Memory B cell (primary cell): ENCODE results near the gene VAV1.
"Not testable (repeated sequence)": the region's sequence is repeated elsewhere in the genome, so short reads cannot be mapped to it uniquely, and the experiment has no call there.

ENCODE experiments used
- ATAC-seq: fragments of 150-1000 bp; cut with Tn5 transposase; 2 replicates; pipeline ENCODE4 v1.10.0; 2021; ENCODE audit warnings: low read depth, mild to moderate bottlenecking, moderate library complexity
- DNase-seq, 2 donors: peaks; one replicate each; pipeline ENCODE4 v3.0.0; 2022; ENCODE audit warnings: low spot score in 2 of 2
- H3K27ac Mint-ChIP-seq: one replicate; pipeline ENCODE4 v1.8.0; 2022; ENCODE audit warnings: mild to moderate bottlenecking, moderate library complexity, mixed read lengths
- H3K27me3 Mint-ChIP-seq: one replicate; pipeline ENCODE4 v1.8.0; 2022; ENCODE audit warnings: mixed read lengths
- H3K36me3 Mint-ChIP-seq: one replicate; pipeline ENCODE4 v1.8.0; 2022; ENCODE audit warnings: mild to moderate bottlenecking, mixed read lengths
- H3K4me1 Mint-ChIP-seq: one replicate; pipeline ENCODE4 v1.8.0; 2022; ENCODE audit warnings: mixed read lengths
- H3K4me3 Mint-ChIP-seq: one replicate; pipeline ENCODE4 v1.8.0; 2022; ENCODE audit warnings: mild to moderate bottlenecking, moderate library complexity, mixed read lengths
- H3K9me3 Mint-ChIP-seq: one replicate; pipeline ENCODE4 v1.8.0; 2022; ENCODE audit warnings: mixed read lengths

The VAV1 gene

GRCh38 chr19:6743066-6743465 lies 29.4 kb upstream of the VAV1 start:
- H3K4me1 Mint-ChIP-seq = peaks cover 22% of the 10 kb centered on the region

GRCh38 chr19:6743714-6744380 lies 28.7 kb upstream of the VAV1 start:
- Mint-ChIP-seq H3K27me3 (no peaks in the 10 kb centered on the region), H3K27ac (no peak overlapping the region), H3K36me3 (peaks cover 8% of the 10 kb centered on the region), H3K4me3 (no peak overlapping the region), H3K4me1 (peaks cover 14% of the 10 kb centered on the region), H3K9me3 (no peaks in the 10 kb centered on the region)
- no peak for DNase-seq
- no peak for ATAC-seq

More at GRCh38 chr19:6743066-6743465, 29.4 kb upstream of the VAV1 start:
- no peak for DNase-seq
- H3K9me3 Mint-ChIP-seq = no peaks in the 10 kb centered on the region
- H3K27ac Mint-ChIP-seq = no peak overlapping the region
- no peak overlapping the region for H3K4me3 Mint-ChIP-seq
- H3K27me3 Mint-ChIP-seq = no peaks in the 10 kb centered on the region
- no peak for ATAC-seq
- peaks cover 6% of the 10 kb centered on the region for H3K36me3 Mint-ChIP-seq

DNA sequence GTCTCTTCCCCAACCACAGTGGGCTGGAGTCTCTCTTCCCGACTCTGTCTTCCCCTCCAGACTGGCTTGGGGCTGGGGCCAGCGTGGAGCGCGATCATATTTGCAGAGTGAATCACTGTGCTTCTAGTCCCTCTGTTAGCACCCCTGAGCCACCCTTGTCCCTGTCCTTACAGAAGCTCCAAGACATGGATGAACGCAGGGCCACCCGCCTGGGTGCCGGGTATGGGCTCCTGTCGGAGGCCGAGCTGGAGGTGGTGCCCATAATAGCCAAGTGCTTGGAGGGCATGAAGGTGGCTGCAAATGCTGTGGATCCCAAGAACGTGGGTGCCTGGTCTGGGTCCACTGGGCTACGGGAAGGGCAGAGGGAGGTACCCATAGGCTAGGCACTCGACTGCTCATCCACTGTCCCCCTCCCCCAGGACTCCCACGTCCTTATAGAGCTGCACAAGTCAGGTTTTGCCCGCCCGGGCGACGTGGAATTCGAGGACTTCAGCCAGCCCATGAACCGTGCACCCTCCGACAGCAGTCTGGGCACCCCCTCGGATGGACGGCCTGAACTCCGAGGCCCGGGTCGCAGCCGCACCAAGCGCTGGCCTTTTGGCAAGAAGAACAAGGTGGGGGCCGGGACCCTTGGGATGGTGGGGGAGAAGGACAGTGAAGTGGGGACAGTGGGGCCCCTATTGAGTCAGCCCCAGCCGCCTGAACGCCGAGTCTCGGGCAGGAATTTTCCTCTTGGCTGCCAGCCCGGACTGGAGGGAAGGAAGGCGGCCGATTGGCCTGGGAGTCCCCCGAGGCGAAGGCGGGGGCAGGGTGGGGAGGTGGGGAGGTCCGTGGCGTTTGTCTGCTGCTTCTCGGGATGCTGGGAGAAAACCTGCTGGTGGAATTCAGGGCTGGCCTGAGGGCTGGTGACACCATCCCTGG lies 27.9 kb upstream of the VAV1 start:
- no peaks in the 10 kb centered on the region for H3K27me3 Mint-ChIP-seq
- DNase-seq (no peak), ATAC-seq (no peak)
- H3K27ac Mint-ChIP-seq = no peak overlapping the region
- H3K36me3 Mint-ChIP-seq = peaks cover 9% of the 10 kb centered on the region
- H3K4me1 Mint-ChIP-seq = peaks cover 8% of the 10 kb centered on the region
- H3K9me3 Mint-ChIP-seq = no peaks in the 10 kb centered on the region
- H3K4me3 Mint-ChIP-seq = no peak overlapping the region

GRCh38 chr19:6745965-6746364 lies 26.5 kb upstream of the VAV1 start:
- Mint-ChIP-seq H3K4me3 (no peak overlapping the region), H3K27ac (no peak overlapping the region), H3K36me3 (peaks cover 12% of the 10 kb centered on the region), H3K9me3 (no peaks in the 10 kb centered on the region), H3K4me1 (peaks cover 6% of the 10 kb centered on the region), H3K27me3 (no peaks in the 10 kb centered on the region)
- no peak for DNase-seq
- ATAC-seq = no peak

DNA sequence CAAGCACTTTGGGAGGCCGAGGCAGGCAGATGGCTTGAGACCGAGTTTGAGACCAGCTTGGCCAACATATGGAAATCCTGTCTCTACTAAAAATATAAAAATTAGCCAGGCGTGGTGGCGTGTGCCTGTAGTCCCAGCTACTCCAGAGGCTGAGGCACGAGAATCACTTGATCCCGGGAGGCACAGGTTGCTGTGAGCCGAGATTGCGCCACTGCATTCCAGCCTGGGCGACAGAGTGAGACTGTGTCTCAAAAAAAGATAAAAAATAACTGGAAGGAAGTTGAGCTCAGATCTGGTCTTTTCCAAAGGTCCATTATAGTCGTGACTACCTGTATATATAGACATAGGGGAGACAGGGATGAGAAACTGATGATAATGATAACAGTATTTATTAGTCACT lies 24.0 kb upstream of the VAV1 start:
- H3K27me3 Mint-ChIP-seq, H3K4me1 Mint-ChIP-seq, DNase-seq, H3K9me3 Mint-ChIP-seq, ATAC-seq, H3K27ac Mint-ChIP-seq, H3K4me3 Mint-ChIP-seq: not testable (repeated sequence)
- H3K36me3 Mint-ChIP-seq = peaks cover 12% of the 10 kb centered on the region

GRCh38 chr19:6750062-6750461 lies 22.4 kb upstream of the VAV1 start:
- H3K9me3 Mint-ChIP-seq = no peaks in the 10 kb centered on the region
- ATAC-seq = no peak
- H3K4me1 Mint-ChIP-seq = peaks cover 17% of the 10 kb centered on the region
- H3K27ac Mint-ChIP-seq = no peak overlapping the region
- no peaks in the 10 kb centered on the region for H3K27me3 Mint-ChIP-seq
- DNase-seq = no peak
- H3K4me3 Mint-ChIP-seq = no peak overlapping the region
- H3K36me3 Mint-ChIP-seq = peaks cover 16% of the 10 kb centered on the region

DNA sequence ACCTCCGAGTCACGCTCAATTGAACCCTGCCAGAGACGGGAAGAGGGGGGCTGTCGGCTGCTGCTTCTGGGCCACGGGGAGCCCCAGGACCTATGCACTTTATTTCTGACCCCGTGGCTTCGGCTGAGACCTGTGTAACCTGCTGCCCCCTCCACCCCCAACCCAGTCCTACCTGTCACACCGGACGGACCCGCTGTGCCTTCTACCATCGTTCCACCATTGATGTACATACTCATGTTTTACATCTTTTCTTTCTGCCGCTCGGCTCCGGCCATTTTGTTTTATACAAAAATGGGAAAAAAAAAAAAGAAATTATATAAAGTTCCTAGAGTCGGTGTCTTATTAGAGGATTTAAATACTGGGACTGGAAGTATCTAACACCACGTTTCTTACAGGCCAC lies 21.3 kb upstream of the VAV1 start:
- Mint-ChIP-seq H3K9me3 (no peaks in the 10 kb centered on the region), H3K36me3 (peaks cover 14% of the 10 kb centered on the region), H3K4me3 (no peak overlapping the region), H3K27ac (no peak overlapping the region), H3K27me3 (no peaks in the 10 kb centered on the region), H3K4me1 (peaks cover 17% of the 10 kb centered on the region)
- DNase-seq (no peak), ATAC-seq (no peak)

- no peaks in the 10 kb centered on the region for H3K27me3 Mint-ChIP-seq
- DNase-seq (no peak), ATAC-seq (no peak)
- peak overlapping the region; percentile 92 for H3K4me3 Mint-ChIP-seq
- peaks cover 19% of the 10 kb centered on the region for H3K4me1 Mint-ChIP-seq
- H3K27ac Mint-ChIP-seq = peak overlapping the region; percentile 94
- no peaks in the 10 kb centered on the region for H3K9me3 Mint-ChIP-seq
- peaks cover 17% of the 10 kb centered on the region for H3K36me3 Mint-ChIP-seq
Measured at GRCh38 chr19:6752256-6753177, 20.0 kb upstream of the VAV1 start.

- peak overlapping the region; percentile 94 for H3K27ac Mint-ChIP-seq
- no peaks in the 10 kb centered on the region for H3K9me3 Mint-ChIP-seq
- DNase-seq = peak; percentile 81 to 85
- peak; percentile 87 for ATAC-seq
- H3K4me3 Mint-ChIP-seq = peak overlapping the region; percentile 92
- H3K27me3 Mint-ChIP-seq = no peaks in the 10 kb centered on the region
- peaks cover 24% of the 10 kb centered on the region for H3K4me1 Mint-ChIP-seq
- H3K36me3 Mint-ChIP-seq = peaks cover 14% of the 10 kb centered on the region
Measured at GRCh38 chr19:6753178-6754031, 19.1 kb upstream of the VAV1 start.

DNA sequence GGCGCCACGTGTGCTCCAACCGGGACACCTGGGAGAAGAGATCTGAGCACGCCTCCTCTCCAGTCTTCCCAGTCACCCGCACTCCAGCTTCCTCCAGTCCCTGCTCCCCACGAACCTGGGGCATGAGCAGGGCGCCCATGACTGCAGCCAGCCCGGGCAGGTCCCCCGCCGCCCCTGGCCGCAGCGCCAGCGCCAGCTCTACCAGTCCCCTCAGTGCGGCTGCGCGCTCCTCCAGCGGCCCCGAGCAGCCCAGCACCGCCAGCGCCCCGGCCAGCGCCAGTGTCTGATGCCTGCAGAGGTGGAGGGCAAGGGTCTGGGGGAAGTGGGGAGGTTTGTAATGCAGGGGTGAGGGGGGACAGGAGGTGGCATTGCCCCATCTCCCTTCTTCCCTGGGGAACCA lies 18.4 kb upstream of the VAV1 start:
- ATAC-seq = no peak
- DNase-seq = no peak
- Mint-ChIP-seq H3K4me3 (no peak overlapping the region), H3K9me3 (no peaks in the 10 kb centered on the region), H3K4me1 (peaks cover 26% of the 10 kb centered on the region), H3K36me3 (peaks cover 18% of the 10 kb centered on the region), H3K27me3 (no peaks in the 10 kb centered on the region), H3K27ac (no peak overlapping the region)

DNA sequence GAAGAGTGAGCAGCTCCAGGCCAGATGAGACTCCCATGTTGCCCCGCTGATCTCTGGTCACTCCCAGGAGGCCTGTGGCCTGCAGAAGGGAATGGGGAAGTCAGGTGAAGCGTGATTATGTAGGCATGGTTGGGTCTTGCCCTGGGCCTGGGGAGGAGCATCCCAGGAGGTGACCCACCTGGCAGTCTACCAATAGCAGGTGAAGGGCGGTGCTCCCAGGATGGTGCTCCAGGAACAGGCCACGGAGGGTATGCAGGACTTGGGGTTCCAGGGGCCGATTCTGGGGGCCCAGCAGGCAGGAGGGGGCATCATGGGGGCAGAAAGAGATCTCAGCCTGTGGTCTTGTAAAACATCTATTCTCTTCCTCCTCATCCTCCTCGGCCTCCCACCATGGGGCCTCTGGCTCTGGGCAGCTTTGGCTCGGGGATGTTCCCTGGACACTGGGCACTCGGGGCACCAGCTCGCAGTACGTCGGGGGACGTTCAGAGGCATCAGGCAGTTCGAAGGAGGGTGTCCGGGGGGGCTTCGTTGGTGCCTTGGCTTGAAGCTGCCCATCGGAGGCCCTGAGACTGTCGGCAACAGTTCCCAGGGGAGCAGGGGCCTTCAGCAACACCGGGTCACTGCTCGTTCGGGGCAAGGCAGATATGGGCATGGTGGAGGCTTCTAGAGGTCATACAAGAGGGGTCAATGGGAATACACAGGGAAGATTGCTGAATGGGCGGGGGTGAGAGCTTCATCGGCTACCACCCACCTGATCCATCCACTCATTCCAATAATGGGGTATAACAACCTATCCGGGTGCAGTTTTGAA lies 17.6 kb upstream of the VAV1 start:
- Mint-ChIP-seq H3K27ac (no peak overlapping the region), H3K36me3 (peaks cover 18% of the 10 kb centered on the region), H3K9me3 (no peaks in the 10 kb centered on the region), H3K4me1 (peaks cover 26% of the 10 kb centered on the region), H3K27me3 (no peaks in the 10 kb centered on the region), H3K4me3 (no peak overlapping the region)
- DNase-seq = no peak
- no peak for ATAC-seq

- no peaks in the 10 kb centered on the region for H3K27me3 Mint-ChIP-seq
- H3K36me3 Mint-ChIP-seq = peaks cover 14% of the 10 kb centered on the region
- ATAC-seq (no peak), DNase-seq (no peak)
- peaks cover 11% of the 10 kb centered on the region for H3K4me1 Mint-ChIP-seq
- H3K9me3 Mint-ChIP-seq = no peaks in the 10 kb centered on the region
- H3K4me3 Mint-ChIP-seq = no peak overlapping the region
- no peak overlapping the region for H3K27ac Mint-ChIP-seq
Measured at GRCh38 chr19:6760606-6761005, 11.9 kb upstream of the VAV1 start.
